AG09309 (cell line): ENCODE results near the gene RIPOR2.
"Not testable (repeated sequence)": the region's sequence is repeated elsewhere in the genome, so short reads cannot be mapped to it uniquely, and the experiment has no call there.

ENCODE experiments used
- DNase-seq: peaks from one replicate; pipeline ENCODE4 v3.0.0-alpha.2; 2010; ENCODE audit warnings: low read depth
- H3K4me3 ChIP-seq: 2 replicates; pipeline ENCODE4 v1.5.1; 2011; ENCODE audit warnings: mild to moderate bottlenecking, low read depth, low read length, moderate library complexity; ENCODE audit not compliant: control insufficient read depth
- TF ChIP-seq, protein P1 (sequence below): IDR thresholded peaks from 2 replicates; pipeline ENCODE4 v1.5.1; 2011; ENCODE audit warnings: mild to moderate bottlenecking, low read depth, low read length, inconsistent platforms; ENCODE audit not compliant: insufficient read depth, control insufficient read depth; ENCODE audit errors: missing control alignments

RIPOR2 gene

GRCh38 chr6:24919056-24919892 is 16.5 kb downstream of the RIPOR2 start:
- TF ChIP-seq, protein P1, sequence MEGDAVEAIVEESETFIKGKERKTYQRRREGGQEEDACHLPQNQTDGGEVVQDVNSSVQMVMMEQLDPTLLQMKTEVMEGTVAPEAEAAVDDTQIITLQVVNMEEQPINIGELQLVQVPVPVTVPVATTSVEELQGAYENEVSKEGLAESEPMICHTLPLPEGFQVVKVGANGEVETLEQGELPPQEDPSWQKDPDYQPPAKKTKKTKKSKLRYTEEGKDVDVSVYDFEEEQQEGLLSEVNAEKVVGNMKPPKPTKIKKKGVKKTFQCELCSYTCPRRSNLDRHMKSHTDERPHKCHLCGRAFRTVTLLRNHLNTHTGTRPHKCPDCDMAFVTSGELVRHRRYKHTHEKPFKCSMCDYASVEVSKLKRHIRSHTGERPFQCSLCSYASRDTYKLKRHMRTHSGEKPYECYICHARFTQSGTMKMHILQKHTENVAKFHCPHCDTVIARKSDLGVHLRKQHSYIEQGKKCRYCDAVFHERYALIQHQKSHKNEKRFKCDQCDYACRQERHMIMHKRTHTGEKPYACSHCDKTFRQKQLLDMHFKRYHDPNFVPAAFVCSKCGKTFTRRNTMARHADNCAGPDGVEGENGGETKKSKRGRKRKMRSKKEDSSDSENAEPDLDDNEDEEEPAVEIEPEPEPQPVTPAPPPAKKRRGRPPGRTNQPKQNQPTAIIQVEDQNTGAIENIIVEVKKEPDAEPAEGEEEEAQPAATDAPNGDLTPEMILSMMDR: no peak
- DNase-seq: no peak
- H3K4me3 ChIP-seq: no peak overlapping the region

GRCh38 chr6:24918641-24919055 is 17.1 kb downstream of the RIPOR2 start:
- H3K4me3 ChIP-seq: no peak overlapping the region
- TF ChIP-seq, protein P1: no peak
- no peak for DNase-seq

GRCh38 chr6:24916496-24916895 is 19.3 kb downstream of the RIPOR2 start:
- DNase-seq: no peak
- no peak overlapping the region for H3K4me3 ChIP-seq
- TF ChIP-seq, protein P1: no peak

DNA sequence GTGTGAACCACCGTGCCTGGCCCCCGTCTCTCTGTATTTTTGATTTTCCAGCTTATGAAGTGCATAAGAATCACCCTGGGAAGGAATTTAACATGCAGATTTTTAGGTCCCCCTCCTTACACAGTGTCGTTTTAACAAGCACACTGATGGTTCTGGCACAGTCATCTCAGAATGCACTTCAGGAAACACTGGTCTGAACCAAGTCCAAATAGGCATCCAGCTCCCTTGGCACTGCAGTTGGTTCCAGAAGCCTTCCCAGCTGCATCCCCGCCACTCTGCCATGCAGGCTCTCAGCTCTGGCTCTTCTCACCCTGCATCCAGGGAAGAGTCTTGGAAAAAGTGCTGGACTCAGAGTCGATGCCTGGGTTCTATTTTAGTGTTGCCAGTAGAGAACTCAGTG is 20.1 kb downstream of the RIPOR2 start:
- TF ChIP-seq, protein P1: no peak
- DNase-seq: no peak
- no peak overlapping the region for H3K4me3 ChIP-seq

DNA sequence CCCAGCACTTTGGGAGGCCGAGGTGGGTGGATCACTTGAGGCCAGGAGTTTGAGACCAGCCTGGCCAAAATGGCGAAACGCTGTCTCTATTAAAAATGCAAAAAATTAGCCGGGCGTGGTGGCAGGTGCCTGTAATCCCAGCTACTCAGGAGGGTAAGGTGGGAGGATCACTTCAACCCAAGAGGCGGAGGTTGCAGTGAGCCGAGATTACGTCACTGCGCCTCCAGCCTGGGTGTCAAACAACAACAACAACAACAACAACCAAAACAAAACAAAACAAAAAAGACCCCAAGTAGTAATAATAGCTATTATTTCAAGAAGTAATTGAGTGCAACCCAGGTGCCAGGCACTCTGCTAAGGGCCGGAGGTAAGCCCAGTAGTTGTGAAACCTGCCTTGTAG is 21.7 kb downstream of the RIPOR2 start:
- H3K4me3 ChIP-seq, DNase-seq: not testable (repeated sequence)

GRCh38 chr6:24911796-24912382 is 23.9 kb downstream of the RIPOR2 start:
- H3K4me3 ChIP-seq: peak overlapping the region; percentile 81
- TF ChIP-seq, protein P1: no peak
- no peak for DNase-seq

- peak overlapping the region; percentile 81 for H3K4me3 ChIP-seq
- TF ChIP-seq, protein P1: no peak
- no peak for DNase-seq
Observed at GRCh38 chr6:24910961-24911725, 24.6 kb downstream of the RIPOR2 start.
